Upper lobe of left lung (tissue), 4 donors: ENCODE results near the gene TBC1D1.

ENCODE experiments used
- CTCF ChIP-seq, 6 experiments: fragments of 450-650 bp in 4 of 6; fragments of 200-600 bp in 2 of 6; sonication (generic) in 2 of 6; IDR thresholded peaks; one replicate each; pipeline ENCODE4 v1.5.1; 2016 to 2019; ENCODE audit warnings: antibody characterized with exemption in 6 of 6
- POLR2AphosphoS5 ChIP-seq, 2 donors: sonication (generic); formaldehyde crosslinking; IDR thresholded peaks; one replicate each; pipeline ENCODE4 v1.5.1; 2017; ENCODE audit warnings: antibody characterized with exemption in 2 of 2

GRCh38 chr4:38030023-38030422 lies 139.1 kb downstream of the TBC1D1 start:
- TF ChIP-seq CTCF (IDR thresholded peaks at IDR 0.05), result no peak
- TF ChIP-seq POLR2AphosphoS5 (IDR thresholded peaks at IDR 0.05), result no peak
